Memory B cell (primary cell): Measurements from ENCODE around the gene TAF15.
A peak's percentile ranks its signal among the peaks of the same experiment; 100 is the strongest.

Experiments used
- ATAC-seq: fragments of 150-1000 bp; cut with Tn5 transposase; 2 replicates; pipeline ENCODE4 v1.10.0; 2021; ENCODE audit warnings: low read depth, mild to moderate bottlenecking, moderate library complexity
- DNase-seq, 2 donors: peaks; one replicate each; pipeline ENCODE4 v3.0.0; 2022; ENCODE audit warnings: low spot score in 2 of 2
- H3K27ac Mint-ChIP-seq: one replicate; pipeline ENCODE4 v1.8.0; 2022; ENCODE audit warnings: mild to moderate bottlenecking, moderate library complexity, mixed read lengths
- H3K27me3 Mint-ChIP-seq: one replicate; pipeline ENCODE4 v1.8.0; 2022; ENCODE audit warnings: mixed read lengths
- H3K36me3 Mint-ChIP-seq: one replicate; pipeline ENCODE4 v1.8.0; 2022; ENCODE audit warnings: mild to moderate bottlenecking, mixed read lengths
- H3K4me1 Mint-ChIP-seq: one replicate; pipeline ENCODE4 v1.8.0; 2022; ENCODE audit warnings: mixed read lengths
- H3K4me3 Mint-ChIP-seq: one replicate; pipeline ENCODE4 v1.8.0; 2022; ENCODE audit warnings: mild to moderate bottlenecking, moderate library complexity, mixed read lengths
- H3K9me3 Mint-ChIP-seq: one replicate; pipeline ENCODE4 v1.8.0; 2022; ENCODE audit warnings: mixed read lengths

The TAF15 gene

GRCh38 chr17:35773679-35774425, 35.4 kb upstream of the TAF15 start:
- H3K9me3 Mint-ChIP-seq, result no peaks in the 10 kb centered on the region
- peaks cover 14% of the 10 kb centered on the region for H3K27me3 Mint-ChIP-seq
- H3K4me1 Mint-ChIP-seq, result no peaks in the 10 kb centered on the region
- H3K36me3 Mint-ChIP-seq, result peaks cover 3% of the 10 kb centered on the region
- no peak for ATAC-seq
- DNase-seq, result no peak
- H3K27ac Mint-ChIP-seq, result no peak overlapping the region
- H3K4me3 Mint-ChIP-seq, result no peak overlapping the region

GRCh38 chr17:35774499-35774898, 34.8 kb upstream of the TAF15 start:
- H3K4me3 Mint-ChIP-seq, result no peak overlapping the region
- DNase-seq (no peak), ATAC-seq (no peak)
- peaks cover under 1% of the 10 kb centered on the region for H3K36me3 Mint-ChIP-seq
- H3K27ac Mint-ChIP-seq, result no peak overlapping the region
- peaks cover 13% of the 10 kb centered on the region for H3K27me3 Mint-ChIP-seq
- H3K9me3 Mint-ChIP-seq, result no peaks in the 10 kb centered on the region
- H3K4me1 Mint-ChIP-seq, result no peaks in the 10 kb centered on the region

- Mint-ChIP-seq H3K4me1 (no peaks in the 10 kb centered on the region), H3K27me3 (peaks cover 13% of the 10 kb centered on the region), H3K9me3 (no peaks in the 10 kb centered on the region), H3K27ac (no peak overlapping the region), H3K36me3 (no peaks in the 10 kb centered on the region), H3K4me3 (no peak overlapping the region)
- DNase-seq, result no peak
- no peak for ATAC-seq
Observed at GRCh38 chr17:35775039-35775438, 34.2 kb upstream of the TAF15 start.

- Mint-ChIP-seq H3K4me1 (no peaks in the 10 kb centered on the region), H3K27me3 (peaks cover 11% of the 10 kb centered on the region), H3K9me3 (no peaks in the 10 kb centered on the region), H3K36me3 (no peaks in the 10 kb centered on the region), H3K27ac (no peak overlapping the region), H3K4me3 (no peak overlapping the region)
- DNase-seq (no peak), ATAC-seq (no peak)
Observed at GRCh38 chr17:35775583-35775982, 33.7 kb upstream of the TAF15 start.

- Mint-ChIP-seq H3K27me3 (peaks cover 11% of the 10 kb centered on the region), H3K9me3 (no peaks in the 10 kb centered on the region), H3K4me1 (no peaks in the 10 kb centered on the region), H3K4me3 (no peak overlapping the region), H3K27ac (no peak overlapping the region), H3K36me3 (no peaks in the 10 kb centered on the region)
- no peak for ATAC-seq
- DNase-seq, result no peak
Observed at GRCh38 chr17:35778641-35779196, 30.6 kb upstream of the TAF15 start.

- Mint-ChIP-seq H3K4me1 (no peaks in the 10 kb centered on the region), H3K36me3 (no peaks in the 10 kb centered on the region), H3K27ac (no peak overlapping the region), H3K4me3 (no peak overlapping the region), H3K9me3 (no peaks in the 10 kb centered on the region), H3K27me3 (peaks cover 7% of the 10 kb centered on the region)
- DNase-seq (no peak), ATAC-seq (no peak)
Observed at GRCh38 chr17:35780950-35781349, 28.3 kb upstream of the TAF15 start.

- DNase-seq (no peak), ATAC-seq (no peak)
- peaks cover 17% of the 10 kb centered on the region for H3K27me3 Mint-ChIP-seq
- H3K36me3 Mint-ChIP-seq, result no peaks in the 10 kb centered on the region
- H3K4me3 Mint-ChIP-seq, result no peak overlapping the region
- H3K4me1 Mint-ChIP-seq, result no peaks in the 10 kb centered on the region
- H3K27ac Mint-ChIP-seq, result no peak overlapping the region
- no peaks in the 10 kb centered on the region for H3K9me3 Mint-ChIP-seq
Observed at GRCh38 chr17:35784895-35785294, 24.4 kb upstream of the TAF15 start.

- peaks cover 15% of the 10 kb centered on the region for H3K27me3 Mint-ChIP-seq
- DNase-seq (no peak), ATAC-seq (no peak)
- no peak overlapping the region for H3K4me3 Mint-ChIP-seq
- no peaks in the 10 kb centered on the region for H3K36me3 Mint-ChIP-seq
- no peaks in the 10 kb centered on the region for H3K4me1 Mint-ChIP-seq
- no peak overlapping the region for H3K27ac Mint-ChIP-seq
- no peaks in the 10 kb centered on the region for H3K9me3 Mint-ChIP-seq
Observed at GRCh38 chr17:35786941-35787432, 22.3 kb upstream of the TAF15 start.

GRCh38 chr17:35788477-35789368, 20.6 kb upstream of the TAF15 start:
- no peaks in the 10 kb centered on the region for H3K9me3 Mint-ChIP-seq
- H3K27me3 Mint-ChIP-seq, result peaks cover 21% of the 10 kb centered on the region
- H3K27ac Mint-ChIP-seq, result no peak overlapping the region
- H3K4me1 Mint-ChIP-seq, result no peaks in the 10 kb centered on the region
- H3K36me3 Mint-ChIP-seq, result no peaks in the 10 kb centered on the region
- no peak for DNase-seq
- H3K4me3 Mint-ChIP-seq, result no peak overlapping the region
- no peak for ATAC-seq

GRCh38 chr17:35790841-35791240, 18.4 kb upstream of the TAF15 start:
- no peak overlapping the region for H3K27ac Mint-ChIP-seq
- H3K27me3 Mint-ChIP-seq, result peaks cover 25% of the 10 kb centered on the region
- peaks cover 9% of the 10 kb centered on the region for H3K4me1 Mint-ChIP-seq

GRCh38 chr17:35791681-35792350, 17.5 kb upstream of the TAF15 start:
- DNase-seq (no peak), ATAC-seq (peak; percentile 28)
- no peak overlapping the region for H3K27ac Mint-ChIP-seq
- peaks cover 9% of the 10 kb centered on the region for H3K4me1 Mint-ChIP-seq
- no peaks in the 10 kb centered on the region for H3K9me3 Mint-ChIP-seq
- H3K27me3 Mint-ChIP-seq, result peaks cover 29% of the 10 kb centered on the region
- H3K36me3 Mint-ChIP-seq, result no peaks in the 10 kb centered on the region
- no peak overlapping the region for H3K4me3 Mint-ChIP-seq

More at GRCh38 chr17:35790841-35791240, 18.4 kb upstream of the TAF15 start:
- no peak for DNase-seq
- Mint-ChIP-seq H3K4me3 (no peak overlapping the region), H3K36me3 (no peaks in the 10 kb centered on the region), H3K9me3 (no peaks in the 10 kb centered on the region)
- ATAC-seq, result no peak

- Mint-ChIP-seq H3K4me3 (peak overlapping the region; percentile 54), H3K9me3 (no peaks in the 10 kb centered on the region), H3K36me3 (no peaks in the 10 kb centered on the region), H3K27ac (no peak overlapping the region), H3K27me3 (peaks cover 24% of the 10 kb centered on the region), H3K4me1 (peaks cover 9% of the 10 kb centered on the region)
- no peak for DNase-seq
- ATAC-seq, result no peak
Observed at GRCh38 chr17:35793257-35793656, 16.0 kb upstream of the TAF15 start.

GRCh38 chr17:35795007-35795870, 14.0 kb upstream of the TAF15 start, which contains the start of gene MMP28:
Gene MMP28, minus strand, starts transcription at chr17:35795641. Its CDS starts 264 bp downstream, at chr17:35795377.
- Mint-ChIP-seq H3K9me3 (no peaks in the 10 kb centered on the region), H3K4me3 (peak within 1 kb of the TSS; percentile 88), H3K36me3 (no peaks in the 10 kb centered on the region), H3K27ac (no peak within 1 kb of the TSS), H3K4me1 (peaks cover 9% of the 10 kb centered on the region), H3K27me3 (peaks cover 18% of the 10 kb centered on the region)
- DNase-seq (peak in 1 of 2 donors; percentile 50), ATAC-seq (peak; percentile 71)
